ENCODE measurements around the gene GLYATL3.

GLYATL3 gene

GRCh38 chr6:49499623-49500022, at the start of gene GLYATL3:
Gene GLYATL3, plus strand, starts transcription at chr6:49499923. Its CDS starts 12,068 bp downstream, at chr6:49511991.
- no peak for TF ChIP-seq CTCF (IDR thresholded peaks at IDR 0.05; ENCODE audit: control insufficient read depth, extremely low read depth, insufficient read depth)
- H3K4me3 ChIP-seq (ENCODE audit: low read depth, low read length), result no peak within 1 kb of the TSS
- DNase-seq (ENCODE audit: low read depth), result no peak

GRCh38 chr6:49453221-49453620, 46.5 kb upstream of the GLYATL3 start:
- H3K4me3 ChIP-seq (ENCODE audit: low read depth, low read length), result no peak overlapping the region
- TF ChIP-seq CTCF (IDR thresholded peaks at IDR 0.05; ENCODE audit: control insufficient read depth, extremely low read depth, insufficient read depth), result no peak
- DNase-seq (ENCODE audit: low read depth), result no peak

- no peak overlapping the region for H3K4me3 ChIP-seq (ENCODE audit: low read depth, low read length)
- no peak for TF ChIP-seq CTCF (IDR thresholded peaks at IDR 0.05; ENCODE audit: control insufficient read depth, extremely low read depth, insufficient read depth)
- no peak for DNase-seq (ENCODE audit: low read depth)
Measured at GRCh38 chr6:49454787-49455709, 44.7 kb upstream of the GLYATL3 start.

GRCh38 chr6:49457771-49458170, 42.0 kb upstream of the GLYATL3 start:
- no peak for DNase-seq (ENCODE audit: low read depth)
- no peak for TF ChIP-seq CTCF (IDR thresholded peaks at IDR 0.05; ENCODE audit: control insufficient read depth, extremely low read depth, insufficient read depth)

GRCh38 chr6:49462071-49462470, 37.7 kb upstream of the GLYATL3 start:
- peak overlapping the region; percentile 72 for H3K4me3 ChIP-seq (ENCODE audit: low read depth, low read length)
- no peak for DNase-seq (ENCODE audit: low read depth)
- no peak for TF ChIP-seq CTCF (IDR thresholded peaks at IDR 0.05; ENCODE audit: control insufficient read depth, extremely low read depth, insufficient read depth)

More at GRCh38 chr6:49457771-49458170, 42.0 kb upstream of the GLYATL3 start:
- H3K4me3 ChIP-seq (ENCODE audit: low read depth, low read length), result no peak overlapping the region

- no peak for TF ChIP-seq CTCF (IDR thresholded peaks at IDR 0.05; ENCODE audit: control insufficient read depth, extremely low read depth, insufficient read depth)
- no peak for DNase-seq (ENCODE audit: low read depth)
- peak overlapping the region; percentile 72 for H3K4me3 ChIP-seq (ENCODE audit: low read depth, low read length)
Measured at GRCh38 chr6:49462599-49462926, 37.2 kb upstream of the GLYATL3 start.
